ENCODE results near the gene GPX6.
"Not testable (repeated sequence)": the region's sequence is repeated elsewhere in the genome, so short reads cannot be mapped to it uniquely, and the experiment has no call there.

DNA sequence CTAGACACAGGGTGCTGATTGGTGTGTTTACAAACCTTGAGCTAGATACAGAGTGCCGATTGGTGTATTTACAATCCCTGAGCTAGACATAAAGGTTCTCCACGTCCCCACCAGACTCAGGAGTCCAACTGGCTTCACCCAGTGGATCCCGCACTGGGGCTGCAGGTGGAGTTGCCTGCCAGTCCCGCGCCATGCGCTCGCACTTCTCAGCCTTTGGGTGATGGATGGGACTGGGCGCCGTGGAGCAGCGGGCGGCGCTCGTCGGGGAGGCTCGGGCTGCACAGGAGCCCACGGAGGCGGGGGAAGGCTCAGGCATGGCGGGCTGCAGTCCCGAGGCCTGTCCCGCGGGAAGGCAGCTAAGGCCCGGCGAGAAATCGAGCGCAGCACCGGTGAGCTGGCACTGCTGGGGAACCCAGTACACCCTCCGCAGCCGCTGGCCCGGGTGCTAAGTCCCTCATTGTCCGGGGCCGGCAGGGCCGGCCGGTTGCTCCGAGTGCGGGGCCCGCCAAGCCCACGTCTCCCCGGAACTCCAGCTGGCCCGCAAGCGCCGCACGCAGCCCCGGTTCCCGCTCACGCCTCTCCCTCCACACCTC lies 46.3 kb downstream of the GPX6 start:
- TF ChIP-seq, protein P1, sequence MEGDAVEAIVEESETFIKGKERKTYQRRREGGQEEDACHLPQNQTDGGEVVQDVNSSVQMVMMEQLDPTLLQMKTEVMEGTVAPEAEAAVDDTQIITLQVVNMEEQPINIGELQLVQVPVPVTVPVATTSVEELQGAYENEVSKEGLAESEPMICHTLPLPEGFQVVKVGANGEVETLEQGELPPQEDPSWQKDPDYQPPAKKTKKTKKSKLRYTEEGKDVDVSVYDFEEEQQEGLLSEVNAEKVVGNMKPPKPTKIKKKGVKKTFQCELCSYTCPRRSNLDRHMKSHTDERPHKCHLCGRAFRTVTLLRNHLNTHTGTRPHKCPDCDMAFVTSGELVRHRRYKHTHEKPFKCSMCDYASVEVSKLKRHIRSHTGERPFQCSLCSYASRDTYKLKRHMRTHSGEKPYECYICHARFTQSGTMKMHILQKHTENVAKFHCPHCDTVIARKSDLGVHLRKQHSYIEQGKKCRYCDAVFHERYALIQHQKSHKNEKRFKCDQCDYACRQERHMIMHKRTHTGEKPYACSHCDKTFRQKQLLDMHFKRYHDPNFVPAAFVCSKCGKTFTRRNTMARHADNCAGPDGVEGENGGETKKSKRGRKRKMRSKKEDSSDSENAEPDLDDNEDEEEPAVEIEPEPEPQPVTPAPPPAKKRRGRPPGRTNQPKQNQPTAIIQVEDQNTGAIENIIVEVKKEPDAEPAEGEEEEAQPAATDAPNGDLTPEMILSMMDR (tag by site-specific recombination; IDR thresholded peaks at IDR 0.05): not testable (repeated sequence)
- not testable (repeated sequence) for TF ChIP-seq ZNF530 (tag by site-specific recombination; IDR thresholded peaks at IDR 0.05; ENCODE audit: low read depth); ZNF830 (tag by site-specific recombination; IDR thresholded peaks at IDR 0.05; ENCODE audit: low read depth); ZBTB21 (tag by site-specific recombination; IDR thresholded peaks at IDR 0.05); SP2 (tag by site-specific recombination; IDR thresholded peaks at IDR 0.05); ZNF529 (tag by site-specific recombination; IDR thresholded peaks at IDR 0.05; ENCODE audit: insufficient replicate concordance); ZNF610 (tag by site-specific recombination; IDR thresholded peaks at IDR 0.05; ENCODE audit: borderline replicate concordance); KLF16 (tag by site-specific recombination; IDR thresholded peaks at IDR 0.05)
- TF ChIP-seq, protein P2, sequence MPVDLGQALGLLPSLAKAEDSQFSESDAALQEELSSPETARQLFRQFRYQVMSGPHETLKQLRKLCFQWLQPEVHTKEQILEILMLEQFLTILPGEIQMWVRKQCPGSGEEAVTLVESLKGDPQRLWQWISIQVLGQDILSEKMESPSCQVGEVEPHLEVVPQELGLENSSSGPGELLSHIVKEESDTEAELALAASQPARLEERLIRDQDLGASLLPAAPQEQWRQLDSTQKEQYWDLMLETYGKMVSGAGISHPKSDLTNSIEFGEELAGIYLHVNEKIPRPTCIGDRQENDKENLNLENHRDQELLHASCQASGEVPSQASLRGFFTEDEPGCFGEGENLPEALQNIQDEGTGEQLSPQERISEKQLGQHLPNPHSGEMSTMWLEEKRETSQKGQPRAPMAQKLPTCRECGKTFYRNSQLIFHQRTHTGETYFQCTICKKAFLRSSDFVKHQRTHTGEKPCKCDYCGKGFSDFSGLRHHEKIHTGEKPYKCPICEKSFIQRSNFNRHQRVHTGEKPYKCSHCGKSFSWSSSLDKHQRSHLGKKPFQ (tag by site-specific recombination; IDR thresholded peaks at IDR 0.05): not testable (repeated sequence)
- TF ChIP-seq, protein P3, sequence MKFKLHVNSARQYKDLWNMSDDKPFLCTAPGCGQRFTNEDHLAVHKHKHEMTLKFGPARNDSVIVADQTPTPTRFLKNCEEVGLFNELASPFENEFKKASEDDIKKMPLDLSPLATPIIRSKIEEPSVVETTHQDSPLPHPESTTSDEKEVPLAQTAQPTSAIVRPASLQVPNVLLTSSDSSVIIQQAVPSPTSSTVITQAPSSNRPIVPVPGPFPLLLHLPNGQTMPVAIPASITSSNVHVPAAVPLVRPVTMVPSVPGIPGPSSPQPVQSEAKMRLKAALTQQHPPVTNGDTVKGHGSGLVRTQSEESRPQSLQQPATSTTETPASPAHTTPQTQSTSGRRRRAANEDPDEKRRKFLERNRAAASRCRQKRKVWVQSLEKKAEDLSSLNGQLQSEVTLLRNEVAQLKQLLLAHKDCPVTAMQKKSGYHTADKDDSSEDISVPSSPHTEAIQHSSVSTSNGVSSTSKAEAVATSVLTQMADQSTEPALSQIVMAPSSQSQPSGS (tag by site-specific recombination; IDR thresholded peaks at IDR 0.05; ENCODE audit: low read depth): not testable (repeated sequence)
- TF ChIP-seq, protein P4, sequence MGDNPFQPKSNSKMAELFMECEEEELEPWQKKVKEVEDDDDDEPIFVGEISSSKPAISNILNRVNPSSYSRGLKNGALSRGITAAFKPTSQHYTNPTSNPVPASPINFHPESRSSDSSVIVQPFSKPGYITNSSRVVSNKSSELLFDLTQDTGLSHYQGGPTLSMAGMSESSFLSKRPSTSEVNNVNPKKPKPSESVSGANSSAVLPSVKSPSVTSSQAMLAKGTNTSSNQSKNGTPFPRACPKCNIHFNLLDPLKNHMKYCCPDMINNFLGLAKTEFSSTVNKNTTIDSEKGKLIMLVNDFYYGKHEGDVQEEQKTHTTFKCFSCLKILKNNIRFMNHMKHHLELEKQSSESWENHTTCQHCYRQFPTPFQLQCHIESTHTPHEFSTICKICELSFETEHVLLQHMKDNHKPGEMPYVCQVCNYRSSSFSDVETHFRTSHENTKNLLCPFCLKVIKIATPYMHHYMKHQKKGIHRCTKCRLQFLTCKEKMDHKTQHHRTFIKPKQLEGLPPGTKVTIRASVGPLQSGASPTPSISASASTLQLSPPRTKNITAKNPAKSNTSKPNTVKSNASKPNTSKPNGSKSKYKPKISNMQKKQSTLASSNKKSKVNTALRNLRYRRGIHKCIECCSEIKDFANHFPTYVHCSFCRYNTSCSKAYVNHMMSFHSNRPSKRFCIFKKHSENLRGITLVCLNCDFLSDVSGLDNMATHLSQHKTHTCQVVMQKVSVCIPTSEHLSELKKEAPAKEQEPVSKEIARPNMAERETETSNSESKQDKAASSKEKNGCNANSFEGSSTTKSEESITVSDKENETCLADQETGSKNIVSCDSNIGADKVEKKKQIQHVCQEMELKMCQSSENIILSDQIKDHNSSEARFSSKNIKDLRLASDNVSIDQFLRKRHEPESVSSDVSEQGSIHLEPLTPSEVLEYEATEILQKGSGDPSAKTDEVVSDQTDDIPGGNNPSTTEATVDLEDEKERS (tag by site-specific recombination; IDR thresholded peaks at IDR 0.05): not testable (repeated sequence)
- TF ChIP-seq, protein P5, sequence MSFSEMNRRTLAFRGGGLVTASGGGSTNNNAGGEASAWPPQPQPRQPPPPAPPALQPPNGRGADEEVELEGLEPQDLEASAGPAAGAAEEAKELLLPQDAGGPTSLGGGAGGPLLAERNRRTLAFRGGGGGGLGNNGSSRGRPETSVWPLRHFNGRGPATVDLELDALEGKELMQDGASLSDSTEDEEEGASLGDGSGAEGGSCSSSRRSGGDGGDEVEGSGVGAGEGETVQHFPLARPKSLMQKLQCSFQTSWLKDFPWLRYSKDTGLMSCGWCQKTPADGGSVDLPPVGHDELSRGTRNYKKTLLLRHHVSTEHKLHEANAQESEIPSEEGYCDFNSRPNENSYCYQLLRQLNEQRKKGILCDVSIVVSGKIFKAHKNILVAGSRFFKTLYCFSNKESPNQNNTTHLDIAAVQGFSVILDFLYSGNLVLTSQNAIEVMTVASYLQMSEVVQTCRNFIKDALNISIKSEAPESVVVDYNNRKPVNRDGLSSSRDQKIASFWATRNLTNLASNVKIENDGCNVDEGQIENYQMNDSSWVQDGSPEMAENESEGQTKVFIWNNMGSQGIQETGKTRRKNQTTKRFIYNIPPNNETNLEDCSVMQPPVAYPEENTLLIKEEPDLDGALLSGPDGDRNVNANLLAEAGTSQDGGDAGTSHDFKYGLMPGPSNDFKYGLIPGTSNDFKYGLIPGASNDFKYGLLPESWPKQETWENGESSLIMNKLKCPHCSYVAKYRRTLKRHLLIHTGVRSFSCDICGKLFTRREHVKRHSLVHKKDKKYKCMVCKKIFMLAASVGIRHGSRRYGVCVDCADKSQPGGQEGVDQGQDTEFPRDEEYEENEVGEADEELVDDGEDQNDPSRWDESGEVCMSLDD (tag by site-specific recombination; IDR thresholded peaks at IDR 0.05): not testable (repeated sequence)
- TF ChIP-seq, protein P6, sequence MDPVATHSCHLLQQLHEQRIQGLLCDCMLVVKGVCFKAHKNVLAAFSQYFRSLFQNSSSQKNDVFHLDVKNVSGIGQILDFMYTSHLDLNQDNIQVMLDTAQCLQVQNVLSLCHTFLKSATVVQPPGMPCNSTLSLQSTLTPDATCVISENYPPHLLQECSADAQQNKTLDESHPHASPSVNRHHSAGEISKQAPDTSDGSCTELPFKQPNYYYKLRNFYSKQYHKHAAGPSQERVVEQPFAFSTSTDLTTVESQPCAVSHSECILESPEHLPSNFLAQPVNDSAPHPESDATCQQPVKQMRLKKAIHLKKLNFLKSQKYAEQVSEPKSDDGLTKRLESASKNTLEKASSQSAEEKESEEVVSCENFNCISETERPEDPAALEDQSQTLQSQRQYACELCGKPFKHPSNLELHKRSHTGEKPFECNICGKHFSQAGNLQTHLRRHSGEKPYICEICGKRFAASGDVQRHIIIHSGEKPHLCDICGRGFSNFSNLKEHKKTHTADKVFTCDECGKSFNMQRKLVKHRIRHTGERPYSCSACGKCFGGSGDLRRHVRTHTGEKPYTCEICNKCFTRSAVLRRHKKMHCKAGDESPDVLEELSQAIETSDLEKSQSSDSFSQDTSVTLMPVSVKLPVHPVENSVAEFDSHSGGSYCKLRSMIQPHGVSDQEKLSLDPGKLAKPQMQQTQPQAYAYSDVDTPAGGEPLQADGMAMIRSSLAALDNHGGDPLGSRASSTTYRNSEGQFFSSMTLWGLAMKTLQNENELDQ (tag by site-specific recombination; IDR thresholded peaks at IDR 0.05; ENCODE audit: low read depth): not testable (repeated sequence)
